ENCODE data around the gene TMCC2. TPM values are rescaled to one million over a fixed set of nuclear protein-coding genes. Genes with fewer than 3 reads are reported as not detected.
"Not testable (repeated sequence)": the region's sequence is repeated elsewhere in the genome, so short reads cannot be mapped to it uniquely, and the experiment has no call there.

Gene TMCC2
- total and polyA plus RNA-seq, 11 donors: 0.97 to 5.1 (median 2.0) TPM

- peak overlapping the region in 7 of 12 donors; percentile 1 to 77 (median 42) for H3K27ac ChIP-seq
- H3K9me3 ChIP-seq: no peaks in the 10 kb centered on the region
- H3K4me3 ChIP-seq: no peak overlapping the region
- no peaks in the 10 kb centered on the region for H3K36me3 ChIP-seq
- H3K4me1 ChIP-seq: peaks cover 0 to 38% (median 13%) of the 10 kb centered on the region in 12 donors
- 95 to 98% (median 96%) methylated on average over 8 to 10 of the region's 10 CpGs for WGBS, 4 donors
- TF ChIP-seq CTCF (IDR thresholded peaks at IDR 0.05) (no peak), POLR2A (IDR thresholded peaks at IDR 0.05) (no peak)
- ATAC-seq (no peak), DNase-seq (no peak)
- H3K27me3 ChIP-seq: no peaks in the 10 kb centered on the region
- intact Hi-C loops (cut with DNase I): no loop called here
Measured at GRCh38 chr1:205293350-205294074, 65.8 kb downstream of the TMCC2 start.

GRCh38 chr1:205294175-205294917 lies 66.6 kb downstream of the TMCC2 start:
- DNase-seq: peak in 4 of 5 donors; percentile 46 to 74 (median 68)
- ATAC-seq: peak in 3 of 4 donors; percentile 65 to 90 (median 83)
- H3K4me1 ChIP-seq: peaks cover 0 to 30% (median 13%) of the 10 kb centered on the region in 12 donors
- no peak overlapping the region for H3K4me3 ChIP-seq
- H3K27me3 ChIP-seq: no peaks in the 10 kb centered on the region
- no peaks in the 10 kb centered on the region for H3K9me3 ChIP-seq
- 33 to 57% (median 36%) methylated on average over 4 to 6 of the region's 6 CpGs for WGBS, 4 donors
- H3K36me3 ChIP-seq: no peaks in the 10 kb centered on the region
- TF ChIP-seq CTCF (IDR thresholded peaks at IDR 0.05) (no peak), POLR2A (IDR thresholded peaks at IDR 0.05) (no peak)
- intact Hi-C loops (cut with DNase I): no loop called here
- H3K27ac ChIP-seq: peak overlapping the region in 9 of 12 donors; percentile 1 to 77 (median 29)

GRCh38 chr1:205294934-205295333 lies 67.2 kb downstream of the TMCC2 start:
- peaks cover 0 to 27% (median 13%) of the 10 kb centered on the region in 12 donors for H3K4me1 ChIP-seq
- peak overlapping the region in 7 of 12 donors; percentile 11 to 77 (median 29) for H3K27ac ChIP-seq
- intact Hi-C loops (cut with DNase I): no loop called here
- no peak overlapping the region for H3K4me3 ChIP-seq
- 75 to 89% (median 83%) methylated on average over 4 to 5 of the region's 5 CpGs for WGBS, 4 donors
- H3K27me3 ChIP-seq: no peaks in the 10 kb centered on the region
- ATAC-seq: no peak
- no peak for DNase-seq
- TF ChIP-seq CTCF (IDR thresholded peaks at IDR 0.05) (no peak), POLR2A (IDR thresholded peaks at IDR 0.05) (no peak)
- no peaks in the 10 kb centered on the region for H3K9me3 ChIP-seq
- no peaks in the 10 kb centered on the region for H3K36me3 ChIP-seq

GRCh38 chr1:205296154-205296553 lies 68.4 kb downstream of the TMCC2 start:
- H3K4me3 ChIP-seq: no peak overlapping the region
- peaks cover 0 to 27% (median 14%) of the 10 kb centered on the region in 12 donors for H3K4me1 ChIP-seq
- no peak for TF ChIP-seq POLR2A (IDR thresholded peaks at IDR 0.05)
- TF ChIP-seq CTCF (IDR thresholded peaks at IDR 0.05): no peak
- H3K36me3 ChIP-seq: no peaks in the 10 kb centered on the region
- no peak overlapping the region for H3K27ac ChIP-seq
- intact Hi-C loops (cut with DNase I): no loop called here
- ATAC-seq (no peak), DNase-seq (no peak)
- H3K9me3 ChIP-seq: no peaks in the 10 kb centered on the region
- WGBS, 4 donors: 86 to 96% (median 92%) methylated on average over 2 of the region's 2 CpGs
- no peaks in the 10 kb centered on the region for H3K27me3 ChIP-seq

- H3K4me3 ChIP-seq; H3K27ac ChIP-seq; H3K36me3 ChIP-seq; H3K9me3 ChIP-seq; H3K27me3 ChIP-seq; ATAC-seq; intact Hi-C loops (cut with DNase I); DNase-seq: not testable (repeated sequence)
- peaks cover 0 to 27% (median 16%) of the 10 kb centered on the region in 12 donors for H3K4me1 ChIP-seq
- 96 to 98% (median 98%) methylated on average over 5 of the region's 5 CpGs for WGBS, 4 donors
Measured at GRCh38 chr1:205297546-205298177, 69.9 kb downstream of the TMCC2 start.

Data from heart left ventricle (tissue), 16 donors.